Hypothalamus (tissue), 51 donors: ENCODE data around the gene CTSZ.
"Not testable (repeated sequence)": the region's sequence is repeated elsewhere in the genome, so short reads cannot be mapped to it uniquely, and the experiment has no call there.

Experiments used
- DNase-seq, 51 donors: peaks; one replicate each; lab custom pipeline; 2025; lab: John Stamatoyannopoulos, UW

Gene CTSZ

DNA sequence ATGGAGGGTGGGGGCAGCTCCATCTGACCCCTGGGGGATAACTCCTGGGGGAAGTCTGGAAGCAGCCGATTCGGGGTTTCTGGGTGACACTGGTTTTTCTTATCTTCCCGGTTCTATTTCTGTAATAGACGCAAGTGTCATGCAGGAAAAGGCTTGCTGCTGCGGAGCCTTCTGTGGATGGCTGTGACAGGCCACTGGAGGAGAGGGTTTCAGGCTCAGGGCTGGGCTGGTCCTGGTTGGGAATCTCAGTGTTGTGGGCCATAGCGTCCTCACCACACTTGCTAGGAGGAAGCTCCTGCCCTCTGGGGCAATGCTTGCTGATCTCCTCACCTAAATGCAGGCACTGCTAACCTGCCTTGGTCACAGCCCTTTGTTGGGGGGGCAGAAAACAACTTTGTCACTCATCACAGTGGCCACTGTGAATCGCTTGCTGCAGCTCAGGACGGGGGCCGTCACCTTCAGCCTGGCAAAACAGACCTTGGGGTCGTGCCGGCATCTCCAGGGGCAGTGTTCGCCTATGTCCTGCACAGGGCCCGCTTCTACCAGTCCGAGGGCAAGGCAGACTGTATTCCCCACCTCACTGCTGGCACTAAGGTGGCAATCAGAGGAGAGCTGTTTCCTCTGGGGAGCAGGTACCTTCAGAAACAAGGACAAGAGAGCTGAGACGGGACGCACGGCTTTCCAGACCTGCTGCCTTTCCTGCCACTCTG, 7.8 kb upstream of the CTSZ start:
- DNase-seq, result no peak

DNA sequence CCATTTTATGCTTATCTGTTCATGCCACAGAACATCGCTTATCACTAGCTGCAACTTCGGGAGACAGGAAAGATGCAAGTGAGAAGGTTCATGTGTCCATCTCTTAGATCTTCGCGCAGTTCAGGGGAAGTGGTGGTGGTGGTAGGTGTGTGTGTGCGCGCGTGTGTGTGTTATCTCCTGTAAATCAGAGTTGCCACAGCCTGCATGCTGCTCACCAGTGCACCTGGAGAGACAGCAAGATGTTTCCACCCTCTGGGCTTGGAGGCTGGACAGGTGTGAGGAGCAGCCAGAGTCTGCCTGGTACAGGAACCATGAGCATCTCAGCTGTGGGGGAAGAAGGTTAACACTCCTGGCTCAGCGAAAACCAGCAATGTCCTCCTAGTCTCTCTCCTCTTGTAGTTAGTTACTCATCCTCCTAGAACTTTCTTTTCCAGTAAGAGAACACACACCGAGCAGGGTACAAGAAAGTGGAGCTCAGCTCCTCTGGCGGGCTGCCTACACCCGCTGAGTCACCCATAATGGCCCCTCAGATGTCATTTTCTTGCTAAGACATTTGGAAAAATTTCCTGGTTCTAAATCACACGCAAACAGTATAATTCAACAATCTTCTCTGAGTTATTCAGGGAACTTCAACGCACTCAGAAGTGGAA, 7.0 kb upstream of the CTSZ start:
- peak in 2 of 51 donors; percentile 25 to 47 for DNase-seq

DNA sequence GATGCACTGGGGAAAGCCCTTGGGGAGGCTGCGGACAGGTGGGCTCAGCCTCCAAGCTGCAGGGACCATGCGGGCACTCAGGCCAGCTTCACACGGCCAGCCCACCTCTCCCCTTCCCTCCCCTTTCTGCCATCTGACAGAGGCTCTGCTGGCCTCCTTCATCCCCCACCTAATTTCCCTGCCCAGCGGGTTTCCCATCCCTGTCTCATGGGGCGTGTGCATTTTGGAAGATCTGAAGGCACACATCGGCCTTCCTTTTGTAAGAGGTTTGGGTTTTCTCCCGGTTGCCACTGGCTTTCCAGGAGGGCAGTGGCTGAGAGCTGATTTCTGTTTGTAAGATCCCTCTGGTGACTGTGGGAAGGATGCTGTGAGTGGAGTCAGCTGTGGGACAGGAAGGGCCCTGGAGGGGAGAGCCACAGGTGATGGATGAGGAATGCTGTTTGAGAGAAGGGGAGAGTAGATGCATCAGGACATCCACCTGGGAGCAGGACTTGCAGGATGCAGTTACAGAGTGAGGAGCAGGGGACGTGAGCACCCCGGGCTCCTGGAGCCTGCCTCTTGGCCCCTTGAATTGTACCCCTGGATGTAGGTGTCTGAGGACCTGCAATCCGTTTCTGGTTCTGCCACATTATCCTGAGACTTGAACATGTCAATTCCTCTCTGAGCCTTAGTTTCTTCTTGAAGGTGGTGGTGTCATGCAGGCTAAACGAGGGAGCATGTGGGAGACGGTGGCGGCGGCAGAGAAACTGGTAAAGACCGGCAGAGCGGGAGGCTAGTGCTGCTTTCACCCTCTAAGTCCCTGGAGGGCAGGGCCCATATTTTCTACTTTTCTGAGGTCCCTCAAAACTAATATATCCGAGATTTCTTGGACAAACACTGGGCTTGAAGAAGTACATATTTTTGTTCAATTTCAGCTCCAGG, 6.2 kb upstream of the CTSZ start:
- DNase-seq, result no peak

DNA sequence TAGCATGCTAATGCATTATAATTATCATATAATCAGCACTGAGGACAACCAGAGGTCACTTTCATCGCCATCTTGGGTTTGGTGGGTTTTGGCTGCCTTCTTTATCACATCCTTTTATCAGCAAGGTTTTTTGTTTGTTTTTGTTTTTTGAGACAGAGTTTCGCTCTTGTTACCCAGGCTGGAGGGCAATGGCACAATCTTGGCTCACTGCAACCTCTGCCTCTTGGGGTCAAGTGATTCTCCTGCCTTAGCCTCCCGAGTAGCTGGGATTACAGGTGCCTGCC, 4.8 kb upstream of the CTSZ start:
- DNase-seq, result not testable (repeated sequence)

DNA sequence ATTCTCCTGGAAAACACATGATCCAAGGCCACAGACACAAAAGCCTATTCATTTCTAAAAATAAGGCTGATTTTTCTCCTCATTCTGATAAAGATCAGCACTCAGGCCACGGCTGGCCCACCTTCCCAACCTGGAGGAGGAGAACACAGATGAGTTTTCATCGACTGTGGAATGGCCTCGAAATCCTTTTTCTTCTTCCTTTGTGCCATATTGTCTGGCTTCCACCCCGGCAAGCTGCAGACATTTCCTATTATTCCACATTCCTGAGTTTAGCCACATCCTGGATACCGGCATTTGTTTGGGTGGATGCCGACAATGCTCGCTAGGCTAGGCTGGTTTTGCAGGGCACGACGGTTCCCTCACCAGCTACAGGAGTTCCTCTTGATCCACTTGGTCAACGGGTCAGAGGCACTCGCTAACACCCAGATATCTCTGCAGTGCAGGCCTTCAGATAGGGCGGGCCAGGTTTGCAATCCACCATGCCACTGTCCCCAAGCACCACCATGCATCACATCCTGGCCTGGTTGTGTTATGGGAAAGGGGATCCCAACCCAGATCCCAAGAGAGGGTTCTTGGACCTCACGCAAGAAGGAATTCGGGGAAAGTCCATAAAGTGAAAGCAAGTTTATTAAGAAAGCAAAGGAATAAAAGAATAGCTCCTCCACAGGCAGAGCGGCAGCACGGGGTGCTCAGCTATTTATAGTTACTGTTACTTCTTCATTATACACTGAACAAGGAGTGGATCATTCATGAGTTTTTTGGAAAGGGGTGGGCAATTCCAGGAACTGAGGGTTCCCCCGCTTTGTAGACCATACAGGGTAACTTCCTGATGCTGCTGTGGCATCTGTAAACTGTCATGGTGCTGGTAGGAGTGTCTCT, 4.2 kb upstream of the CTSZ start:
- peak in 1 of 51 donors; percentile 4 for DNase-seq

DNA sequence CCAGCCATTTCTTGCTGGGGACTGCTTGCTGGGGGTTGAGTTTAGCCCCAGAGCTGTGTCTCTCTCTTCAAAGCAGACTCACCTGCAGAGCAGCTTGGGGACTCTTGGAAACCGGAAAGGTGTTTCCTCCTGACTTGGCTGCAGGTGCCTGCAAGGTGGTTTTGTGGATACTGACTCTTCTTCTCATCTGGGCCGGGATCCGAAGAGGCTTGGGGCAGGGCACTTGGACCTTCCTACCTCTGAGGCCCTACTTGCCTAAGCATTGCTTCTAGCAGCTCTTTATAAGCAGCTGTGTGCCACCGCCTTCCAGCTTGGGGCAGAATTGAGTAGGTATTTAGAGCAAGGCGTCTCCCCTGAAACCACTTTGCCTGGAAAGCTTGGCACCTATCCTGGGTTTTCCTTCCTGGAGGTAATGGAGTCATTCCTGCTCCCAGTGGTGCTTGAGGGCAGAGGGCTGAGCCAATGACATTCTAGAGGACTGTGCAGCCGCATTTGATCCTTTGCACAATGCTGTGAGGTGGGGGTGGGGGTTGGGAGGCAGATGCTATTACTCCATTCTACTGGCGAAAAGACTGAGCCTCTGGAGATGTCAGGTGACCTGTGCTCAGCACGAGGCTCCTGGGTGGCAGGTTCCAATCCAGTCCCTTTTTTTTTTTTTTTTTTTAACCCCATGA, 3.4 kb upstream of the CTSZ start:
- no peak for DNase-seq

DNA sequence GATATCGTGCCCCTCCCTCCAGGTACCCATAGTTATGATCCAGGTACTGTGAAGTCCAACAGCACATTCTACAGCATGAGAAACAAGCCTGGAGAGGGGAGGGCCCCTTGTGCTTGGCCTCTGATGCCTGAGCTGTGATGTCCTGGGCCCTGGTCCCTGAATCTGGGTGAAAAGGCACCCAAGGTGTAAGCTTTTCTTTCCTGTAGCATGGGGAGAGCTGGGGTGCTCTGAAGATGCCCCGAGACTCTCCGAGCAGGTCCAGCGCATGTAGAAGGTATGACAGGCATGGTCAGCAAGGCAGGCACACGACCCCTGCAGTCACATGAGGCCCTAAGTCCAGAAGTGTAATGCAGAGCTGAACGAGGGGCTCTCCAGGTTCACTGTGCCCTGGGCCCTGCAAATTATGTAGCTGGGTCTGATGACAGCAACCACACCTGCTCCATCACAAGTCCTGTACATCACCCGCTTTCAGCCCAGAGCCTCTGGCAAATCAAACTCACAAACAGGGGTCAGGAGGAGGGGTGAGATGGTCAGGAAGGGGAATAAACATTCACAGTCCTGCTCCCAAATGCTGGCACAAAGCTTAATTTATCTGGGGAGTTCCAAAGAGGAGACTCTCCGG, 1.8 kb upstream of the CTSZ start:
- DNase-seq, result no peak

DNA sequence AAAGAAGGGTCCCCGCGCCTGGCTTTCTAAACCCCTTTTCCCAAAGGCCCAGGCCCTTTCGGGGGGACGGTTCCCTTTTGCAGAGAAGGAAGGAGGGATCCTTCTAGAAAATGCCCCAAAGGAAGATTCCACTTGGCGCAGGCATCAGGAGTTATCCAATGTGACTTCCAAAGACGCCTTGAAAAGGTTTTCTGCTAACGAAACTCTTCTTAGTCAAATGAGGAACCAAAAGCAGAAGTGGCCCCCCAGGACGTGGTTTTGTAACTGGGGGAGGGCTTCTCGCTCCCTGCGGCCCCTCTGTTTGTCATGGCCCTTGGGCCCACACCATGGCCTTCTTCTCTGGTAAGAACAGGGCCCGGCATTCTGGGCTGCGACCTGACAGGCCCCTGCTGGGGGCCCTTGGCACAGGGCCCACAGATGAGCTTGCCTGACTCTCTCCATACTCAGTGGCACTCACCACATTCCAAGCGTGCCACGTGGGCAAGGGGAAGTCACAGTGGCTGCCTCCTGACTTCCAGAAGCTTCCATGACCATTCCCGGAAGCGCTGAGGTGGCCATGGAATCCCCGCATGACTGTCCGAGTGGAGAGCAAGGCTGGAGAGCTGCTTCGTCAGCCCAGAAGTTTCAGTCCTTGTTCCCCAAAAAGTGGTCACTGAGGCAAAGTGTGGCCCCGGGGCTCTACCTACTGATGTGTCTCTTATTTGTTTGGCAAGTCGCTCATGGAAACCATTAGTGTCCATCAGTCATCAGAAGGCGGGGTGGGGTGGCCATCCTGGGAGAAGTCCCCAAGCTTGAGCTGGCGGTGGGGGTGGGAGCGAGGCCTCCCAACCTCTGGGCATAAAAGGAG, 834 bp upstream of the CTSZ start:
- DNase-seq, result peak in 15 of 51 donors; percentile 13 to 53 (median 28)

DNA sequence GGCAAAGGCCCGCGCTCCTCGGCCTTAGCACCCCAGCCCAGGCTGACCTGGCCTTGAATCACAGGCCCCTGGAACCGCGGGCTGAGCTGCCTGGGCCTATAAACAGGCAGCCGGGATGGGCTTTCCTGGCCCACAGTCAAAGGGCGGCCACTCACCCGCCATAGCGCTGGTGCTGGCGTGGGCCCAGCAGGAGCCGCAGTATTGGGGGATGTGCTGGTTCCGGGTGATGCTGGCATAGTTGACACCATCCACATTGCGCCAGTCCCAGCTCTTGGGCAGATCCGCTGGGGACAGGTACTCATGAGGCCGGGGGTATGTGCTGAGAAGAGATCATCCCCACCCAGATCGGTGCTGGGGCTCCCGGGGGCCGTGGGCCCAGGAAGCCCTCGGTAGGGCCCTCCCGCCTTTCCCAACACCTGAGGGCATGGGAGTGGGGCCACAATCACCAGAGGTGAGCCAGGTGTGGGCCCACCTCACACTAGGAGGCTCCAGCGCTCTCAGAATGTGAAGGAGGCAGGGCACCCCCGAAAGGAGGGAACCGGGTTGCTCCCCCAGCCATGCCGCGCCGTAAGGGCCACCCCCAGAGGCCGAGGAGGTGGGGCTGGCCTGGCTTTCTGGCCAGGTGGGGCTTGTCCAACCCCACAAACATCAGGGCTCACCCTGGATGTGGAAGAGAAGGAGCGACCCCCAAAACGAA, 739 bp downstream of the CTSZ start:
- DNase-seq, result no peak

DNA sequence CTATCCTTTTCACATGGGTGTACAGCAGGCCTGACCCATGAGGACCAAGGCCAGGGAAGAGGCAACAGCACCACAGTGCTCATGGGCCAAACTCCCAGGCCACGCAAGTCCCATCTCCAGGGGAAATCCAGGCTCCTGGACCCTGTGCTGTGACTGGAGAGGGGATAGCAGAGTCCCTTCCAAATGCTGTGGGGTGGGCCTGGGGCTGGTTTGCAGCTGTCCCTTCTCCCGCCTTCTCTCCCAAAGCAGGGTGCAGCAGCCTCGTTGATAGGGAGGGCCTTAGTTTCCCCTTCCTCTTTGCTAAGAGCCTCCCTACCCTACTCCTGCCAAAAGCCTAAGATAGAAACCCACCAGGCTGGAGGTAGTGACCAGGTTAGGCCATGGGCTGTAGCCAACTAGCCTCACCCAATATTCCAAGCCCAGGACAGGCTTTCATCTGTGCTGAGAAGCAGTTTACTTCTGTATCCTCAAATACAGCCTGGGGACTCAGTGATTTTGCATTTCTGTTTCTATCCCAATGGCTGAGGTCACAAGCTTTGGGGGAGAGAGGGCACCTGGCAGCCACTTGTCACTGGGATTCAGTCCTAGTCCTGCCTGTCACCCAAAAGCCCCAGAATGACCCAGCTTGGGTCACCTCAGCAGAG, 1.4 kb downstream of the CTSZ start:
- DNase-seq, result no peak

DNA sequence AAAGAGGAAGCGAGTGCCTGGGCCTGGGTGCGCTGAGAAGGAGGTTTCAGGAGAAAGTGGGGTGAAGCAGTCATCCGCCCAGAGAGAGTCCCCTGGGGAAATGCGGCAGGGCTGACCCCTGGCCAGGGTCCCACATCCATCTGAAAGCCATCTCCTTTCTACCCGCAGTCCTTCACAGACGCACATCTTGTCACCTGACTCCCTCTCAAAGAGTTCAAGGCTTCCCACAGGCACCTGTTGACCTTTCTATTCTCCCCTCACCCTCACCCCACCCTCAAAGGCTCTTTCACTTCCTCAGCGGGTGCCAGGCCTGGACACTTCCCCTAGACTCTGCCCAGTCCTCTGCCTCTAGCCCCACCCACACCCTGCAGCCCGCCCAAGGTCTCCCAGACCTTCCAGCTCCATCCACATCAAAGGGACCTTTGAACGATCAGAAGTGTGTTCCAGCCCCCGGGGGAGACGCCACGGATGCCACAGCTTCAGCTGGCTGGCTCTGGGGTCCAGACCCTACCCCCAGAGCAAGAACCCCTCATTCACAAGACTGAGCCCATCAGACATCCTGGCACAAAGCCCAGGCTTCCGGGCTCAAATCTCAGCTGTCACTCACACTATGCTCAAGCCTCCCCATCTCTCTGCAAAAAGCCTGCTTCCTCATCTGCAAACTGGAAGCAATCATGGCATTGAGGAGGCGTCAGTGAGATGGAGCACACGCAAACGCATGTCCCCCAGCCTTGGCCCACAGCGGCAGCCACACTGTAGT, 2.1 kb downstream of the CTSZ start:
- peak in 13 of 51 donors; percentile 20 to 51 (median 38) for DNase-seq

DNA sequence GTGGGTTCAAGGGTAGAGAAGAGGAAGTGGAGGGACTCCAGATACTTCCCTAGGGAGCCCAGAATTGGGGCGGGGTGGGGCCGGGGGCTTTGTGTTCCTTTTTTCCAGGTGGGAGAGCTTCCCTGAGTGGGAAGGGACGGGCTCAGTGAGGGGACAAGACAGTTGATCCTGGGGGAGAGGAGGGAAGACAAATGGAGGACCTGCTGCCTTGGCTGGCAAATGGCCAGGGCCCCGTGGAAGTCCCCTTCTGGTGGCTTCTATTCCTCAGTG, 2.6 kb downstream of the CTSZ start:
- DNase-seq, result peak in 5 of 51 donors; percentile 14 to 29 (median 17)

DNA sequence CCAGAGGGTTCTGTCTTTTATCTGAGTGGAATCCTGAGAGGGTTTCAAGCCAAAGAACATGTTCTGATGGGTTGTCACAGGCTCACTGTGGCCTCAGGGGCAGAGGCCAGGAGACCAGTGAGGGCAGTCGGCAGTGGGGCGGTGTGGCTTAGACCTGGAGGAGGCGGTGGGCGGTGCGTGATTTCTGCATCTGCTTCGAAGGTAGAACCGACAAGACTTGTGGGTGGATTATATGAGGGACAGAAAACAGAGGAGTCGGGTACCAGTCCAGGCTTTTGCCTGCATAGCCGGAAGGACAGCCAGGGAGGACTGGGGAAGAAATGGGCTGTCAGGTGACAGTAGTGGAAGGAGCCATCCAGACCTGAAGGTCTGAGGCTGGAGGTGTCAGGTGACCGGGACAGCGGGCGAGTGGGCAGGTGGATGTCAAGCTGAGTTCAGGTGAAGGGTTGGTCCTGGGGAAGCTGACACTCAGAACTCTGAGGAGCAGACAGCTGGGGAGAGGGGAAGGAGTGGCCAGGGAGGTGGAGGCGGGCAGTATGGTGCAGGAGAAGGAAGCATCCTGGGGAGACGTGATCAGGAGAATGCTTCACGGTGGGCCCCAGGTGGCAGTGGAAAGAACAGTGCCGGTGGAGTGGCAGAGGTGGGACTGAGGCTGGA, 3.1 kb downstream of the CTSZ start:
- no peak for DNase-seq

DNA sequence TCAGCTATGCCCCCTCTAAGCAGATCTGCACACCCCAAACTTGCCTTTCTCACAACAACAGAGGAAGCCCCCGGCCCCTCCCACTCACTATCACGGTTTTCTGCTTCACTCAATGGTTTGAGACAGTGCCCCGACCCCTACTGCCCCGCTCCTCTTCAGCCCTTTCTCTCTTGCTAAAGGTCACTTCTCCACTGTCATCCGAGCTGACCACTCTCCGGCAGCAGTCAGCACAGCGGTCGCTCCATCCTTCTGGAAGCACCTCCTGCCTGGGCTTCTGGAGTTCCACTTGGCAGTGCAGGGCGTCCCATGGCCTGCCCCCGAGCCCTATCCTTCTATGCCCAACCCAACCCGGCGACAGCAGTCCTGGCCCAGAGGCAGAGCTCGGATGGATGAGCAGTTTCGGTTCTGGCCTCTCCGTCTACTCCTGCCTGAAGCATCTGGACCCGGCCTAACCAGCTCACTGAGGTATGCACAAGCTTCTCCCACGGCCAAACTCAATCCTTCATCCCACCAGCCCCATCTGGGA, 4.1 kb downstream of the CTSZ start:
- peak in 1 of 51 donors; percentile 12 for DNase-seq

DNA sequence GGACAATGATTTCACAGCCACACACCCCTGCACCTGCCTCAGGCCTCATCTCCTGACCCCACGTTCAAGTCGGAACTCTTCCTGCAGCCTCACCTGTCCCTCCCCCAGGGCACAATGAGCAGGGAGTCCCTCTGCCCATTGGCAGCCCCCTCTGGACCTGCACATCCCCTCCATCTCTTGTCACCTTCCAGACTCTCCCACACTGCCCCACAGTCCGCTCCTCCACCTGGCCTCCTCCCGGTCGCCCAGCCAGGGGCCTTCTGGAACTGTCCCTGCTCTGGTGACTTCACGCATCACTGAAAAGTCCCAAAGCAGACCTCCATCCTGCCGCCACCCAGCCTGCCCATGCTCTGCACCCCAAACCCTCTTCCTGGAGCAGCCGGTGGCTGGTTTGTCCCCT, 4.7 kb downstream of the CTSZ start:
- DNase-seq, result no peak
